ENCODE data around the gene KATNAL1.

KATNAL1 gene

DNA sequence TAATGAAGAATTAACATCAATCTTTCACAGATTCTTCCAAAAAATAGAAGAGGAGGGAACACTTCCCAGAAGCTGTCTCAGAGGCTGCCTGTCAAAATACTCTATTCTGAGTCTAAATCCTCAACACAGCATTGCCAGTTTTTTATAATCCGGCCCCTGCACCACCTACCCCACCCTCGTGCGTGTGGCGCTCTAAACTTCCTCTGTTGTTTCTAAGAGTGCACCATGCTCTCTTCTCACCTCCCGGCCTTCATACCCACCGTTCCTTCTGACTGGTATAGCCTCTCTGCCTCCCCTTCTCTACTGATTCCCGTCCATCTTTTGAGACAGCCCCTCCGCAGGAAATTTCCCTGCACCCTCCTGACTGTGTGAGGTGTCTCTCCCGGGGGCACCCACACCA, 136.8 kb downstream of the KATNAL1 start:
- no peak for DNase-seq (ENCODE audit: extremely low read depth, low read depth)
- TF ChIP-seq, protein P1, sequence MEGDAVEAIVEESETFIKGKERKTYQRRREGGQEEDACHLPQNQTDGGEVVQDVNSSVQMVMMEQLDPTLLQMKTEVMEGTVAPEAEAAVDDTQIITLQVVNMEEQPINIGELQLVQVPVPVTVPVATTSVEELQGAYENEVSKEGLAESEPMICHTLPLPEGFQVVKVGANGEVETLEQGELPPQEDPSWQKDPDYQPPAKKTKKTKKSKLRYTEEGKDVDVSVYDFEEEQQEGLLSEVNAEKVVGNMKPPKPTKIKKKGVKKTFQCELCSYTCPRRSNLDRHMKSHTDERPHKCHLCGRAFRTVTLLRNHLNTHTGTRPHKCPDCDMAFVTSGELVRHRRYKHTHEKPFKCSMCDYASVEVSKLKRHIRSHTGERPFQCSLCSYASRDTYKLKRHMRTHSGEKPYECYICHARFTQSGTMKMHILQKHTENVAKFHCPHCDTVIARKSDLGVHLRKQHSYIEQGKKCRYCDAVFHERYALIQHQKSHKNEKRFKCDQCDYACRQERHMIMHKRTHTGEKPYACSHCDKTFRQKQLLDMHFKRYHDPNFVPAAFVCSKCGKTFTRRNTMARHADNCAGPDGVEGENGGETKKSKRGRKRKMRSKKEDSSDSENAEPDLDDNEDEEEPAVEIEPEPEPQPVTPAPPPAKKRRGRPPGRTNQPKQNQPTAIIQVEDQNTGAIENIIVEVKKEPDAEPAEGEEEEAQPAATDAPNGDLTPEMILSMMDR (IDR thresholded peaks at IDR 0.05; ENCODE audit: low read depth, low read length, missing control alignments) = no peak
- H3K4me3 ChIP-seq (replicated peaks; ENCODE audit: low read depth, low read length) = no peak overlapping the region

DNA sequence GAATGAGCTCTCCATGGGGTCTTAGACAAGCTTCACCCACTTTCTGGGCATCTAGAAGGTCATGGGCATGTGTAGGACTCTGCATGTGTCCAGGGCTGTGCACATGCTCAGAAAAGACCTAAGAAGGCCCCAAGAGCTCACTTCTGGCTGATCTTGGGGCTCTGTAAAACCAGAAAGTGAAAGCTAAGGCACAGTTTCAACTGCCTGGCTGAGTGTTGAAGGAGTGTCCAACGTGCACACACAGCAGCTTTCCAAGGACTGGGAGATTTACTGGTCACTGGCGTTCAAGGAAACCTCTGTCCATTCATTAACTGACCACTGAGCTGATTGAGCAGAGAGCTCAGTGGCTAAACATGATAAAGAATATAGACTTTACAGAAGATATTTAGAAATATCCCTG, 137.9 kb downstream of the KATNAL1 start:
- no peak for DNase-seq (ENCODE audit: extremely low read depth, low read depth)
- TF ChIP-seq, protein P1 (IDR thresholded peaks at IDR 0.05; ENCODE audit: low read depth, low read length, missing control alignments) = no peak
- no peak overlapping the region for H3K4me3 ChIP-seq (replicated peaks; ENCODE audit: low read depth, low read length)

DNA sequence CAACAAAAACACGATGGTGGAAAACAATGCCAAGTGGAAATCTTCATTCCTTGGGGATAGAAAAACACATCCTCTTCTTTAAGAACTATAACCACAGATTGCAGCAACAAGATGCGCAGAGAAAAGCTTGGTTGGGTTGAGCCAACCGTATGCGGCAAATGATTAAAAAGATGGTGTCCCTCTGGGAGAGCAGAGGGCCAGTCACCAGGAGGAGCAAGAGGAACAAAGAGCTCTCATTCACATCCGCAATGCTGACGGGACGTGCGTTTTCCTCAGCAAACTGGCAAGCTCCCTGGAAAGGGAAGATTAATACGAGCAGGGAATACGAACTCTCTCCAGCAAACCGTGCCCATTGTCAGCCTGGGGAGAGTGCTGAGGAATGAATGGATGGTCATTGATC, 141.6 kb downstream of the KATNAL1 start:
- H3K4me3 ChIP-seq (replicated peaks; ENCODE audit: low read depth, low read length) = no peak overlapping the region
- TF ChIP-seq, protein P1 (IDR thresholded peaks at IDR 0.05; ENCODE audit: low read depth, low read length, missing control alignments) = no peak
- no peak for DNase-seq (ENCODE audit: extremely low read depth, low read depth)

DNA sequence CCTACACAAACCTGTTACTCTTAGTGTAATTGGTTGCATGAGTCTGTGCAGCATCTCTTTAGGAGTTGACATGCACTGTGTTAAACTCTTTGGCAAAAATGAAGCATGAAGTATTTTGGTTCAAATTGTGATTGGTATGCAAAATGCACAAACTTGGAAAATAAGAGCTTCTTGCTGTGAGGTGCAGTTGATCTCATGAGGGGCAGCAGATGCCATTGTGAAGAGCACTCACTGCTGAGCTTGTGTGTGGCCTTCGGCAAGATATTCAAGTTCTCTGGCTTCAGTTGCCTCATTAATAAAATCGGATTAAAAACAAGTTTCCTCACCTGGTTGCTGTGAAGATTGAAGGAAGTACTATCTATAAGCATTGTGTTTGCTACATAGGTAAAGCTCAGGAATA, 142.3 kb downstream of the KATNAL1 start:
- TF ChIP-seq, protein P1 (IDR thresholded peaks at IDR 0.05; ENCODE audit: low read depth, low read length, missing control alignments) = no peak

DNA sequence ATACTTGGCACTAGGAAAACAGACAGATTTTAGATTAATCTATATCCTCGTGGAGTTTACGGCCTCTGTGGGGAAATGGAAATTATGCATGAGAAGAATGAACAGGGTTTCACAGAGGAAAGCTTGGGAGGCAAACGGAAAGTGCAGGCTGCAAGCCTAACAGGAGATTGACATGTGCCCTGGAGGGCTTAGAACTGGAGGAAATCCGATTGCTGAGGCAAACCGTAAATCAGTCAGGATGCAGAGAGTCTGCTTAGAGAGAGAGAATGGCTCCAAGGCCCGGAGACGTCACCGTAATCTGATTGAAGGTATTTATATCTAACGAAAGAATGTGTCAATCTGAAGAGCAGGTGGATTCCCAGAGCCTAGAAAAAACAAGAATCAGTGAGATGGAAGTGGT, 143.2 kb downstream of the KATNAL1 start:
- TF ChIP-seq, protein P1 (IDR thresholded peaks at IDR 0.05; ENCODE audit: low read depth, low read length, missing control alignments) = no peak
- no peak overlapping the region for H3K4me3 ChIP-seq (replicated peaks; ENCODE audit: low read depth, low read length)
- DNase-seq (ENCODE audit: extremely low read depth, low read depth) = no peak

More for the DNA sequence above, 142.3 kb downstream of the KATNAL1 start:
- no peak overlapping the region for H3K4me3 ChIP-seq (replicated peaks; ENCODE audit: low read depth, low read length)
- no peak for DNase-seq (ENCODE audit: extremely low read depth, low read depth)

DNA sequence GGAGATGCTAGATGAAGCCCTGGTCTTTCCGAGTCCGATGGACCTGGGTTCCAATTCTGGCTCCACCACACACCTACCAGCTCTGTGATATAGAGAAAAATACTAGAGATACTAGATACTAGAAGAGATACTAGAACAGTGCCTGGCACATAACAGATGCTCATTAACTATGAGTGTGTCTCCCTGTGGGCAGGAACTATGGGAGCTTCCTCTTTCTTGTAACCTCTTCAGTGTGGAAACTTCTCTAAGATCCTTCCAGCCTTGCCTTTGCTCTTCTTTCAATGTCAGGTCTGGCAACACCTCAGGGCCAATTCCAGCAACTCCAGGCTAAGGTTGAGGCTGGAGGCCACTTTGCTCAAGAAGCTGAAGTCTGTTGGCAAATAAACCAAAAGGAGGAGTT, 143.9 kb downstream of the KATNAL1 start:
- H3K4me3 ChIP-seq (replicated peaks; ENCODE audit: low read depth, low read length) = no peak overlapping the region
- no peak for DNase-seq (ENCODE audit: extremely low read depth, low read depth)
- TF ChIP-seq, protein P1 (IDR thresholded peaks at IDR 0.05; ENCODE audit: low read depth, low read length, missing control alignments) = no peak

DNA sequence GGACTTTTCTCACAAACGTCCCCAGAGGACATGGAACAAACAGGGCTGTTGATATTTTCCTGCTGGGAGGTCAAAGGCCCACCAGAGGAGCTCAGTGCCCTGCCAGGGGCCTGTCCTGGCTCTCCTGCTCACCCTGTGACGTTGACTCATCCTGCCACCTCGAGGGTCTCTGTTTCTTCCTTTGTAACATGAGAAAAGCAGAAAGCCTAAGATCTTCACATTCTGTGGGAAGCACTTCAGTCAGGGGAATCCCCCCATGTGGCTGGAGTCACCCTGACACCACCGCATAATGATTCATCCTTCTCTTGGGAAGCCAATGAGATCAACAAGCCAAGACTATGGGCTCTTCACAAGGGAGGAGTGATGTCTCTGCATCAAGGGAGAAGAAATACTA, 147.9 kb downstream of the KATNAL1 start:
- DNase-seq (ENCODE audit: extremely low read depth, low read depth) = peak; percentile 62

More for the DNA sequence above, 147.9 kb downstream of the KATNAL1 start:
- TF ChIP-seq, protein P1 (IDR thresholded peaks at IDR 0.05; ENCODE audit: low read depth, low read length, missing control alignments) = no peak
- H3K4me3 ChIP-seq (replicated peaks; ENCODE audit: low read depth, low read length) = no peak overlapping the region

Data from HFF-Myc (cell line).